GM06990 (cell line): ENCODE results near the gene CERCAM.

Source experiments
- DNase-seq: peaks from one replicate; pipeline ENCODE4 v3.0.0-alpha.2; 2011; ENCODE audit not compliant: insufficient read length; ENCODE audit errors: extremely low read depth
- H3K27me3 ChIP-seq: replicated peaks from 2 replicates; pipeline ENCODE4 v1.6.0; 2011; ENCODE audit warnings: low read length; ENCODE audit not compliant: control insufficient read depth, insufficient read depth
- H3K36me3 ChIP-seq: 2 replicates; pipeline ENCODE4 v1.5.1; 2011; ENCODE audit warnings: low read length; ENCODE audit not compliant: control insufficient read depth, insufficient read depth
- H3K4me3 ChIP-seq: replicated peaks from 2 replicates; pipeline ENCODE4 v1.5.1; 2011; ENCODE audit warnings: low read depth, mild to moderate bottlenecking, control low read depth, low read length
- TF ChIP-seq, protein P1 (sequence below): IDR thresholded peaks from 2 replicates; pipeline ENCODE4 v1.5.1; 2011; ENCODE audit warnings: low read length, control low read depth, mild to moderate bottlenecking, inconsistent platforms; ENCODE audit not compliant: insufficient read depth, poor library complexity, severe bottlenecking

Gene CERCAM

GRCh38 chr9:128481561-128481960 lies 60.9 kb downstream of the CERCAM start:
- H3K4me3 ChIP-seq, result no peak overlapping the region
- TF ChIP-seq, protein P1, sequence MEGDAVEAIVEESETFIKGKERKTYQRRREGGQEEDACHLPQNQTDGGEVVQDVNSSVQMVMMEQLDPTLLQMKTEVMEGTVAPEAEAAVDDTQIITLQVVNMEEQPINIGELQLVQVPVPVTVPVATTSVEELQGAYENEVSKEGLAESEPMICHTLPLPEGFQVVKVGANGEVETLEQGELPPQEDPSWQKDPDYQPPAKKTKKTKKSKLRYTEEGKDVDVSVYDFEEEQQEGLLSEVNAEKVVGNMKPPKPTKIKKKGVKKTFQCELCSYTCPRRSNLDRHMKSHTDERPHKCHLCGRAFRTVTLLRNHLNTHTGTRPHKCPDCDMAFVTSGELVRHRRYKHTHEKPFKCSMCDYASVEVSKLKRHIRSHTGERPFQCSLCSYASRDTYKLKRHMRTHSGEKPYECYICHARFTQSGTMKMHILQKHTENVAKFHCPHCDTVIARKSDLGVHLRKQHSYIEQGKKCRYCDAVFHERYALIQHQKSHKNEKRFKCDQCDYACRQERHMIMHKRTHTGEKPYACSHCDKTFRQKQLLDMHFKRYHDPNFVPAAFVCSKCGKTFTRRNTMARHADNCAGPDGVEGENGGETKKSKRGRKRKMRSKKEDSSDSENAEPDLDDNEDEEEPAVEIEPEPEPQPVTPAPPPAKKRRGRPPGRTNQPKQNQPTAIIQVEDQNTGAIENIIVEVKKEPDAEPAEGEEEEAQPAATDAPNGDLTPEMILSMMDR, result no peak
- H3K27me3 ChIP-seq, result no peaks in the 10 kb centered on the region
- DNase-seq, result no peak
- peaks cover 22% of the 10 kb centered on the region for H3K36me3 ChIP-seq

- H3K4me3 ChIP-seq, result no peak overlapping the region
- H3K27me3 ChIP-seq, result no peaks in the 10 kb centered on the region
- H3K36me3 ChIP-seq, result peaks cover 26% of the 10 kb centered on the region
- TF ChIP-seq, protein P1, result no peak
- DNase-seq, result no peak
Observed at GRCh38 chr9:128482186-128482585, 61.5 kb downstream of the CERCAM start.

- peaks cover 29% of the 10 kb centered on the region for H3K36me3 ChIP-seq
Observed at GRCh38 chr9:128484686-128485413, 64.2 kb downstream of the CERCAM start.

DNA sequence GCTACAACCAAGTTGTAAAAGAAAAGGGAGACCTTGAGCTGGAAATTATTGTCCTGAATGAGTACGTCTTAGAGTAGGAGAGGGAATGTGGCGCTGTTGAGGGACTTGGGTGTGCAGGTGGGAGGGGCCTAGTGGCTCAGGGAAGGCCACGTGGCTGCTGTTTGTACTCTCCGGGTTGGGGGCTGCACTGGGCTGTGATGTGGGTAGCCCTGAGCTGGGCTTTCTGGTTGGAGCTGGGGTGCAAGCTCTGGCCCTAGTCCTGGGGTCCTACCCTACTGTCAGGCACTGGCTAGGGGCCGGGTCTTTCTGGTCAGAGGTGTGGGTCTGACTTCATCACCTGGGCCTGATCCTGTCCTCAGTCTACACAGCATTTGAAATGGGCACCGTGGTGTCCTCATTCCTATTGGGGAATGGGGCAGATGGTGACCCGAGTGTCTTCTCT lies 64.8 kb downstream of the CERCAM start:
- TF ChIP-seq, protein P1, result no peak
- DNase-seq, result no peak
- H3K4me3 ChIP-seq, result no peak overlapping the region
- H3K36me3 ChIP-seq, result peaks cover 29% of the 10 kb centered on the region
- H3K27me3 ChIP-seq, result no peaks in the 10 kb centered on the region

More at GRCh38 chr9:128484686-128485413, 64.2 kb downstream of the CERCAM start:
- TF ChIP-seq, protein P1, result no peak
- no peaks in the 10 kb centered on the region for H3K27me3 ChIP-seq
- no peak overlapping the region for H3K4me3 ChIP-seq
- no peak for DNase-seq

GRCh38 chr9:128486201-128486600 lies 65.5 kb downstream of the CERCAM start:
- H3K27me3 ChIP-seq, result no peaks in the 10 kb centered on the region
- H3K4me3 ChIP-seq, result no peak overlapping the region
- peaks cover 28% of the 10 kb centered on the region for H3K36me3 ChIP-seq
- DNase-seq, result no peak
- TF ChIP-seq, protein P1, result no peak
